GM21526 (cell line): Measurements from ENCODE around the gene PRKAG2.

Source experiments
- ATAC-seq: cut with Tn5 transposase; IDR thresholded peaks from one replicate; pipeline ENCODE4 v1.9.1; 2021; ENCODE audit warnings: moderate library complexity; ENCODE audit not compliant: unreplicated experiment, low FRiP score

The PRKAG2 gene

DNA sequence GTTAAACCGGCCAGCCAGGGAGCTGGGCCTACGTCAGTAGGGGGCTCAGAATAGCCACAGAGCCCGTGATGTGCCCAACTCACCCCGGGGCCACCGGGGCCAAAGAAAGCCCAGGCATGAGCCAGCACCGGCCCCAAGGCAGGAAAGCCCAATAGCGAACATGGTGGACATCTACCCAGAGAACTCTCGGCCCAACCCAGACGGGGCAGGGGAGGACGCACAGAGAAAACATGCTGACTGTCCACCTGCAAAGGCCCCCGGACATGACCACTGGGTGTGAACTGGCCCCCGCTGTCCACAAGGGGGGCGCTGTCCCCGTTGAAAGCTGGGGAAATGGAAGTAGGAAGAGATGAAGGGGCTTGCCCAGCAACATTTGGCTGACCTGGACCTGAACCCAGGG, 169.2 kb downstream of the PRKAG2 start:
- no peak for ATAC-seq

DNA sequence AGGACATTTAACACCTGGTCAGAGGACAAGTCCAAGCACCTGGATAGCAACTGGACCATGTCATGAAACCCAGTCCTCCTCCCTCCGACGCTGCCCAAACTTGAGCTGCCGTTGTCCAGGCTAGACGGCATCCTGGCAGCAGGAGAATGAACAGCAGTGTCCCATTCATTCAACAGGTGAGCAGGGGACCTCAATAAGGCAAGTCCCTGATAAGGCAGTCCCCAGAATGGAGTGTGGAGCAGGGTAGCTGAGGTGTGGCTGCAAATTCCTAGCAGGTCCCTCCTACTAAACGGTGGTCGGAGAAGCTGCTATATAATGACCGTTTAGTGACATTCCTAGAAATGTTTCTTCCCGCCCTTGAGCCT, 169.8 kb downstream of the PRKAG2 start:
- ATAC-seq: no peak

DNA sequence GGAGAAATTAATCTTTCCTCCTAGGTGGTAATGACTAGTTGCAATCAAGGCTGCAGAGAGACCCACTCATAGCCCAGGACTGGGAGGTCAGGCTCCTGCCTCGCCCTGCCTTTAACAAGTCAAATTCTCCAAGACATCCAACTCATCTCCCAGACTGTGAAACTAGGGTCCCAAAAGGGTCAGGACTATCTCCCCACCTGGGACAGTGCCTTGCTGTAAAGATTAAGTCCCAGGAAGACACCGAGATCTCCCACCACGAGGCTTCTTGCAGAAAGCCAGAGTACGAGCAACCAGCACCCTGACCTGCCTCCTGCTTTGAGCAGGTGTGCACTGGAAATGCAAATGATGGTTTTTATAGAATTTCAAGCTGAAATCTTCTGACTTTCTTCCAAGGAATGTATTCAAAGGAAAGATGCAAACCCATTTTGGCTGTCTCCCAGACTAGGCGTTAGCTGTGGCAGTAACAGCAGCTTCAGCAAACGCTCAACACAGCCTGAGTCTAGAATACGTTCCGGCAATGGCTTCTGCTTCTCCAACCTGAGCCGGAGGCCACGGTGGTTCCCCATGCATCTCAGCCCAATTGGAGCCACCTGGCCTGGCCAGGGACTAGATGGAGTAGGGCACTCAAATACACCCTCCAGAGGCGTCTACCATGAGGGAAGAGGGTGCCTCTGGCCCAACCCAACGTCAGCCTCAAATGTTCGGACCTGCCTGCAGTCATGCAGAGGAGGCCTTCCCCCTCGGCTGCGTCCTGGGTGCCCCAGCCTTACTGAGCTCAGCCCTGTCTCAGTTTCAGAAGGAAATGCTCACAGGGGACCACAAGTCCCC, 170.4 kb downstream of the PRKAG2 start:
- no peak for ATAC-seq

DNA sequence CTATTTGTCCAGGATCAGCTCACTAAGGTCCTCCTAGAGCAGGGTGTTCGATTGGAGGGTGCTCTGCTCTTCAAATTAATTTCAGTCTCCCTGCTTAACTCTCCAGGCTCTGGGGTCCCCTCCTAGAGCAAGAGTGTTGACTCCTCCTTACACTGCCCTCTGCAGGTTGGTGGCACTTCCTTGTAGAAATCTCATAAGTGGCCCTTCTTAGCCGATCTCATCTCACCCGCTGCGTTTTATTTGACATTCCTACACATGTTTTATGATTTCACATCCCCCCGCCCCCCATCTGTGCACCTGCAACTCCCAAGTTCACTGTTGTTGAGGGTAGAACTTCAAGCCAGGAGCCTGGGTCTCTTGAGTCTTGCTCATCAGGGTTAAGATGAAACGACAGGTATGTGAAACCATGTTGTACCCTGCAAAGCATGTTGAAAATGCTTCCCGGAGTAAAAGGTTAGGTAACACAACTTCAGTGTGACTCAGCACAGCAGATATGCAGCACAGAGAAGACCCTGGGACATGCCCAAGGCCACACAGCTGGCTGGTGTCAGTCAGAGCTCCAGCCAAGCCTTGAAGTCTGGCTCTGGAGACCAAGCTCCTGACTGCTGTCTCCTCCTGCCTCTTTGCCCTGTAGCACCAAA, 171.2 kb downstream of the PRKAG2 start:
- no peak for ATAC-seq

DNA sequence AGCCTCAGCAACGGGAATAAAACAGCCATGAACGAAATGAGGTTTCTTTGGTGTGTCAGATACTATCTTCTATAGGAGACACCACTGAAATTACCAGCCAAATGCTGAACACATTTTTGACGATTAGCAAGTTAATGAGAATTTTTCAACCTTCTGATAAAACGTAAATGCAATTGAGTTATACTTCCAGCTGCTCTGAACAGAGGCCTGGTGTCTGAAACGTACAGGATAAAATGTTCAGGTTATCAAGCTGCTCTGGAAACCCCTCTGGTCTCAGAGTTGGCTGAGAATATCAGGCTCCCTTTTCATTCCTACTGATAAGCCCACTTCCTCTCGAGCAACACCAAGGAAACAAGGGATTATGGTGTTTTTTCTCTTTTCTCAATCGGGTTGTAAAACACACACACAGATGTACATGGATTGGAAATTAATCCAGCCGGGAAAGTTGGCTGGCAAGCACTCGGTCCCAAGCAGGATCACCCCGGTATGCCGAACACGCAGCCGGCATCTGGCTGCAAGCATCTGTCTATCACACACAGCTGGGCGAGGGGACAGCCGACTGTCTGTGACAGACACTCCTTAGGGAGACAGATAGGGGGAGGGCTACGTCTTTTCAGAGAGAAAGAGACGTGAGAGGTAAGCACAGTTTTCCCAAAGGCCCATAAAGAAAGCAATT, 171.8 kb downstream of the PRKAG2 start:
- ATAC-seq: no peak

DNA sequence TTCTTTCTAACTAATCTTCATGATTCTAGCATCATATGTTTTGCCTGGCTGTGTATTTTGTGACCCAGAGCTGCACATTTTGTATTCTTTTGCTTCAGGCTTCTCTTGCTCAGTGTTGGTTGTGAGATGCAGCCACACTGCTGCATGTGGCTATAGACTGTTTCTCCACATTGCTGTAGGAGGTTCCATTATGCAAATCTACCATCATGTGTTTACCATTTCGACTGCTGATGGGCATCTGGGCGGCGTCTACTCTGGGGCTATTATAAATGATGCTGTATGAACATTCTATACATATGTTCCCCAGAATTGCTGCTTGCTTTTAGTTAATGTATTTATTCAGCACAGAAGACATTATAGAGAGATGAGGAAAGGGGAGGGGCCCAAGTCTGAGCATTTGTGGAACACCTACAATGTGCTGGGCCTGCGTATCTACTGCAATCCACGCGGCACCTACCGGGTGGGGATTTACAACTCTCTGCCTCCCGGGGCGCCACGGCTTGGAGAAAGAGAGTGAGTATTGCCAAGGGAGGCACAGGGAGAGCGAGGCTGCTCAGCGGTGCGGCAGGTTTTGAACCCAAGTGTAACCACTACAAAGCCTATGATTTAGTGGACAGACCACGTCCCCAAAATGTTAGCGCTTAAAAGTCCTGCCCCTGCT, 172.5 kb downstream of the PRKAG2 start:
- ATAC-seq: no peak

DNA sequence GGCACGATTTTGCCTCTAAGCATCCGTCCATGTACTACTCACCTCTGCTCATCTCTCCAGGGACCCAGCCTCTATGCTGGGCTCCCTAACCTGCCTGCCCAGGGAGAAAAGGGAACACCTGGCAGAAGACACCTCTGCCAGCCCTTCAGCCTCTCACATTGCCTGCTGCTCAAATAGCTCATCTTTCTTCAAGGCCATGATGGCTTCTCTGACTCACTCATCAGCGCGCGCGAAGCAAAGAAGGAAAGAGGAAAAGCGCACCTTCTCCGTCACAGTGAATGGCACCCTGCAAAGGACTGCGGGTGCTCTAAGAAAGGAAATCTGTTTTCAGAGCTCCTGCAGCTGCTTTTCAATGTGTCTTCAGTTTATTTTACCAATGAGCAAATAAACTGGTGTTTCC, 174.0 kb downstream of the PRKAG2 start:
- no peak for ATAC-seq

DNA sequence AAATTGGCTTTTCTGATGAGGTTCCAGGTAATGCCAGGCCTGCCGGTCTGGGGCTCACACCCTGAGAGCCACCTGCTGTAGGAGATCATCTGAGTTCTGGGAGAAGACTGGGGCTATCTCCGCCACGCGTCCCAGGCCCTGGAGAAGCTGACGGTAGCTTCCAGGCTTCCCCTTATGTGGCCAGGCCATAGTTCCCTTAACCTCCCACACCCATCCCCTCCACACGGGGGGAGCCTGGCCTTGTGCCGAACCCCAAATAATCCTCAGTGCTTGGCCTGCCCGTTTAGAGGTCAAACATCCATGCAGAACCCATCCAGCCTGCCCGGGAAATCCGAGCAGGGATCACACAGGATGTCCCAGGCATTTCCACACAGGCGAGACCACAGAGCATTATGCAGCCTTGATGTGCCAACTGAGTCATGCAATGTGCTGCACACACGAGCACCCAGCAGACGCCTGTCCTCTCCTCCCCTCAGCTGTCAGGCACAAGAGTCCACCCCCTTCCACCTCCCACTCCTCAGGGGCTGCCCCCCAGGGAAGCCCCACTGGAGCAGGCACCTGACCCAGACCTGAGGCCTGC, 176.2 kb downstream of the PRKAG2 start:
- no peak for ATAC-seq

DNA sequence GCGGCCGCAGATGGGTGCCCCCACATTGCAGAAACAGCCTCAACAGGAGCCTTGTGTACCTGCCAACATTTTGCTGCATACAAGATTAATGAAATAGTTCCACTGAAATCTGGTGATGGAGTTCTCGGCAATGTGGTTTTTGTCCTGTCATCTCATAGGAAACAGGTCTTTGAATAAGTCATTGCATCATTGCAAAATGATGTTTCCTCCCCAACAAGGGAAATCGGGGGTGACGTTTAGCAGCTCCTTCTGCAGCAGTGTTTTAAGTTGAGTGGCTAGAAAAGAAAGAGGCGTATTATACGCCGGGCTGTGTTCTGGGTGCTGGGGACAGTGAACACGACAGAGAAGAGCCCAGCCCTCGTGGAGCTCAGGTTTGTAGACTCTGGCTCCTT, 177.0 kb downstream of the PRKAG2 start:
- no peak for ATAC-seq

DNA sequence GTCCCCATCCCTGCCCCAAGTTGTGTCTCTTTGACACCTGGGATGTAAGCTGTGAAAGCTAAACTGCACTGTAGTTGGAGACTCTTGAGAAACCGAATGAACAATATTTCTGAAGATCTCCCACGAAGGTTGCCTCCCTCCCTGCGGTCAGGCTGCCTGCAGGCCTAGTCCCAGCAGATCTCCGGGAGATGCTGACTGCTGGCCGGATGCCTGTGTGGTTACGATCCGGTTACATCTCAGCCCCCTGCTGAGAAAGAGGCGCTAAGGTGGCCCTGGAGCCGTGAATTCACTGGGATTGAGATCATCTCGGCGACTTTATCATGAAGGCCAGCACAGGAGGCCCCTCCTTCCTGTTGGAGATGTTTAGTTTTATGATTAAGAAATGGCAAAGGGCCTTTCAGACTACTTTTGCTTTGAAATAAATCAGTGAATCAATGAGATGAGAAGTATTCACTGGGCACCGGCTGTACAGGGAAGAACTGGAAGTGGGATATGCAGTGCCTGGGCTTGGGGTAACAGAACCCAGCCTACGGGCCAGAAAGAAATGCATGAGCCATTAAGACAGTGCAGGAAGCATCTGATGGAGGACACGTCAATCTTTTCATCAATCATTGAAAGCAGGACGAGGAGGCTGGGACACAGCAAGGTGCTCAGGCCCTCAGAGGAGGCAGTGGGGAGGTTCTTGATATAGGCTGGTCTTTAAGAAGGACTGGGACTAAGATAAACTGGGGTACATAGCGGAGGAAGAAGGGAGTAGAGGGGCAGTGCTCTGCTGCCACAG, 177.6 kb downstream of the PRKAG2 start:
- ATAC-seq: no peak

DNA sequence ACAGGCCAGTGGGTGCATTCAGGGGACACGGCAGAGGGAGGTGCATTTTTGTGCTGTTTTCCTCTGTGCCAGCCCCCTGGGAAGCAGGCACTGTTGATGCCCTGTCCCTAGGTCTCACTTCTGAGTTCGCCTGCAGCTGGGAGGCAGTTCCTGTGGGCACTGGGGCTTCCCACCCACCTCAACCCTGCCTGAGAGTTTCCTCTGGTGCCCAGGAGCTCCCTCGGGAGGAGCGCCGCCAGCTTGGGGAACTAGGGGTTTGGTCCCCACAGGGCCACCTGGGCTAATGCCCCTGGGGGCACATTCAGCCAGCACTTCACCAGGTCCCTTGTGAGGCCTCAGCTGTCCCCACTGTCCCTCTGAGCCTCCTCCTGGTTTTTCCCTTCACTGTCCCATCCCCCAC, 179.0 kb downstream of the PRKAG2 start:
- no peak for ATAC-seq

DNA sequence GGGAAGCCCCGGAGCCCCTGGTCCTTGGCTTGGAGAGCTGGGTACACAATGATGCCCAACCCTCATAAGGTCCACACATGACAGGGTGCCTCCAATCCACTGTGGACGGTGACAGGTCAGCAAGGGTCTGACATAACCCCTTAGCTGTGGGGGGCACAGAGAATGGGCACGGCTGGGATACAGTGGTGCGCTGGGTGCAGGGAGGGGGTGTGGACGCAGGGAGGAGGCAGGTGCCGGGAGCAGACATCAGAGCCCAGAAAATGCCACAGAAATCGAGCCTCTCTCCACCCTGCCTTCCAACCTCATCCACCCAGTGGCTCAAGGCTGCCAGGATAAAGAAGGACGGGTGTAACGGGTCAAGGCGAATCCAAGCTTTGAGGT, 179.4 kb downstream of the PRKAG2 start:
- ATAC-seq: no peak

DNA sequence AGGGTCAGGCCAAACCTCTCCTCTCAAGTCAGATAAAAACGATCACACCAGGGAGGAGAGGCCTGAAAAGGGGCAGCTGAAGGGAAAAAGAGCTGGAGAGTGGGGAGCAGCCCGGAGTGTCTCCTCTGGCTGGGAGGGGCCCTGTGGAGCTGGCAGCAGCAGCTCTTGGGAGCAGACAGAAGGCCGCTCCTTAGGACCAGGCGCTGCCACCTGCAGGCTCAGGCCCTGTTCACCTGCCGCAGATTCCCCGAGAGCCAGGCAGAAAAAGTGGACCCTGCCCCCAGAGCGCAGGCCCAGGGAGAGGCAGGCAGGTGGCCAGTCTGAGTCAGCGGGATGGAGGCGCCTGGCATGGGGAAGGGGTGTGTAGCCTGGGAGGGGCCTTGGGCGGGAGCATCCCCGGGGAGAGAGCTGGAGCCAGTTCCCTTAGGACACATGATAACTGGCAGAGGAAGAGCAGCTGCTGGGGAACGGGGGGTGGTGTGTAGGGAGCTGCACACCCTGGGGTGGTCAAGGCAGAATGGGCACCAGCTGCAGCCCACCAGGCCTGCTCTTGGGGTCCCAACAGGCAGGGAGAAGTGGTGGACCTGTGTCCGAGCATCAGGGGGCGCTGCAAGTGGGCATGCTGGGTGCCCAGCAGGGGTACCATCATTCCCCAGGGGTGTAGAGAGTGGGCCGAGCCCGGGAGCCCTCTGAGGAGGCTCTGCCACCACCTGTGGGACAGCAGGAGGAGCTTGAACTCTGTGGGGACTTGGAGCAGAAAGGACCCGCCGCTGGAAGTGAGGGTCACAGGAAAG, 180.0 kb downstream of the PRKAG2 start:
- ATAC-seq: no peak

DNA sequence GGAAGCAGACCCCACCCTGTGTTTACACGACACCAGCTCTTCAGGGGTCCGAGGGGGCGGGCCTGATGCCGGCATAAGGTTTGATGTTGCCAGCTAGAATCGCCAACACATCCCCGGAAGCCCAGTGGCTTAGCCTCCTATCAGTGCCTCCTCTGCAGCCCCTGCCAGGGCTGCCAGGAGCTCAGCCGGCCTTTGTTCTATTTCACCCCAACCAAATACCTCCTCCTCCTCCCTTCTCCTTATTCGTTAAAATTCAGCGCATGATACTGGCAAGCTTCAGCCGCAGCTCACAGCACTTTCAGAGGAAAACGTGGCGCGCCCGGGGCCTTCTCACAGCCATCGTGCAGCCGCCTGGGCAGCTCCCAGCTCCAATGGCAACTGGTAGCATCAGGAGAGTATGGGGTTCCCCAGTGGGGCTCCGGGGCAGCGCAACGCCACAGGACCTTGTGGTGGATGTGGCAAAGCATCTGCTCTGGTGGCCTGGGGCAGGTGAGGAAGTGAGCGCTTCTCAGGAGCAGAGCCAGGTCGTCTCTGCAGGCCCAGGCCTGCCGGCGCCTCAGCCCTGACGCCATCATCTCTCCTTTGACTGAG, 180.9 kb downstream of the PRKAG2 start:
- no peak for ATAC-seq

DNA sequence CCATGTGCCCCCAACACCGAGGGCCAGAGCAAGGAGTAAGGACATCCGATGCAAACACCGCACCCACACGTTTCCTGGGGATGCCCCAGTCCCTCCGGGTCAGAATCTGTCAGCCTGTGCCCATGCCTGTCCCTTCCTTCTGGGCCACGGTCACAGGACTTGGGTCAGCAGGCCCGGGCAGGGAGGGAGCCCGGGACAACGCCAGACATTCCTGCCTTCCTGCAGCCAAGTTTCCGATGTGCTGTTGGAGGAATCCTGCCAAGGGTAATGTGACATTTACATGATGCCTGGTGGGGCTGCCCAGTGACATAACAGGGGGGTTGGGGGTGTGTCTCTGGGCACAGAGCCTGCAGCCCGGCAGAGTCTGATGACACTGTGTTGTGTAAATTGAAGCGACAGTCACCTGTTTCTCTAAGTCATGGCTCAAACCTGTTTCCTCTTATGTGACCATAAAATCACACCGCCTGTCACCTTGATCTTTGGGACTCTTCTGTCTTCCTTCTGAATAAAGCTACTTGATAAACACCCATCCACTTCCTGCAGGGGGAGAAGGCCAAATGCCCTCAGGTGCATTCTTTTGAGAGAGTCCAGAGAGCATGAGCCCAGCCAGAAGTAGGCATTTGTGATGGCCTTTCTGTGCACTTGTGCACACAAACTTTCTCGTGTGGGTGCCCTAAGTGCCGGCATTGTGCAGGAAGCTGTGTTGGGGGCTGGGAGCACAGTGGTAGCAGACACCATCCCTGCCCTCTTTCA, 181.9 kb downstream of the PRKAG2 start:
- ATAC-seq: no peak

DNA sequence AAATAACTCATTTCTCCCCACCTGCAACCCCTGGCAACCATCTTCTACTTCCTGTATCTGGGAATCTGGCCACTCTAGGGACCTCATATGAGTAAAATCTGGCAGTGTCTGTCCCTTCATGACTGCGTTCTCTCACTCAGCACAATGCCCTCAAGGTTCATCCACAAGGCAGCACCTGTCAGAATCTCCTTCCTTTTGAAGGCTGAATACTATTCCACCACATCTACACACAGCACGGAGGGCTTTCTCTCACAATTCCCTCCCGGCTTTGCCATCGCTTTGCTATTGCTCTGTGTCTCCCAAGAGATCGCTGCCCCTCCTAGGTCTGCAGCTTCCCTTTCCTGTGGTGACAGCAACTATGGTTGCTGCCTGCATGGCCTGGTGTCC, 182.5 kb downstream of the PRKAG2 start:
- no peak for ATAC-seq

DNA sequence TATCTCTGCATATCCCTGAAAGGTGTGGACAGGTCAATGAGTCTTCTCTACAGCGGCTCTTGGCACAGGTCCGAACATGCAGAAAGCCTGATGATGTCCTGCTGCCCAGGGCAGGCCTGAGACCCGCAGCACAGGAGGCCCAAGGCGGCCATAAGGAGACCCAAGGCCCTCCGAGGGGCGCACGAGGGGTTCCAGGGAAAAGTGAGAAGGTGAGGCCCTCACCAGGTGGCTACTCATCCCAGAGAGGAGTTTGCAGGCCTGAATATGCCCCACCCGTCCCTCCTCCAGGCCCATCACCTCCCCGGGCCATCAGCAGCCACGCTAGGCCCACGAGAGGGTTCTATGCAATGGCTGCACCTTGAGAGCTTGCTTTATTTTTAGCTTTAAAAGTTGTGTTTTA, 183.8 kb downstream of the PRKAG2 start:
- ATAC-seq: no peak

DNA sequence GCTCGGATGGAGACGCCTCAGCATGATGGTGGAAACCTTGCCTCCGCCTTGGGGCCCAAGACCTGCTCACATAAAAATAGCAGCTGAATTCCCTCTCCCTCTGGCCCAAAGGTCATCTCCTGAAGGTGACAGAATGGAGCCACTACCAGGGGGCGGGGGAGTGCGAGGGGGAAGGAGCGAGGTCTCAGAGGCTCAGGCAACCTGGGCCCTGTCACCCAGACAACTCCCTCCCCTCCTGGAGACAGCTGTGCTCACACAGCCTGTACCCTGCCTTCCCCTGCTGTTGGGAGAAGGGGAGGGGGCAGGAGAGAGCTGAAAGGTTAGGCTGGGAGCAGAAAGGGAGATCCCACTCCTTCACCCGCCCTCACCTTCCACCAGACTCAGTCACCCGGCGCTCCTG, 184.2 kb downstream of the PRKAG2 start:
- ATAC-seq: no peak
